Nucleus accumbens (tissue), 56 donors: ENCODE results near the gene MCFD2.
"Not testable (repeated sequence)": the region's sequence is repeated elsewhere in the genome, so short reads cannot be mapped to it uniquely, and the experiment has no call there.

Source experiments
- DNase-seq, 56 donors: peaks; one replicate each; lab custom pipeline; 2025; lab: John Stamatoyannopoulos, UW

The MCFD2 gene

GRCh38 chr2:46875962-46876689 is 39.5 kb downstream of the MCFD2 start:
- DNase-seq: not testable (repeated sequence)

GRCh38 chr2:46875226-46875899 is 40.2 kb downstream of the MCFD2 start:
- no peak for DNase-seq

DNA sequence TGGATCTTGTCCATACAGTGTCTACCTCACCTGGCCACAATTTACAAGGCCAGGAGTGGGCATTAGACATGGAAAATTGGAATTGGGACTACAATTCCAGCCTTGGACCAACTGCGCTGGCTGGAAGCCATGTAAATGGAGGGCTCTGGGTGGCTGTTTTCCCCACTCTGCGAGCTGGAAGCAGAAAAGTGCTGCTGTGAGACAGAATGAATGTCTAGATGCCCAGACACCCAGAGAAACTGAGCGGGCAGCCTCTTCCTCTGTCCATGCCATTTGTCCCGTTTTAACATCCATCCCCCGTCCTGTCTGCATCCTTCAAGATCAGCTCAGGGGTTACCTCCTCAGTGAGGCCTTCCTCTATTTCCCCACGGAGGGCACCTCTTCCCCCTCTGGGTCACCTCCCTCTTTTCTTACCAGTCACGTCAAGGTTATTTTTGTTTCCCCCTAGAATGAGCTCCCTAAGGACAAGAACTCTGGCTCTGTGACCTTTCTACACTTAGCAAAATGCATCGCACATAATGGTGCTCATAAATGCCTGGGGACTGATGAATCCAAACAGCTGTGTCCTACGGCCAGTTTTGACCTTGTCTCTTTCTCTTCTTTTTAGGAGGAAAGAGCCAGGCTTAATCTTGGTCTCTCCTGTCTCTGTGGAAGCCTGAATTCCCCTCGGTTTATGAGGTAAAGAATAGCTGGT is 41.2 kb downstream of the MCFD2 start:
- no peak for DNase-seq

- peak in 21 of 56 donors; percentile 7 to 63 (median 26) for DNase-seq
Observed at GRCh38 chr2:46873604-46874068, 42.0 kb downstream of the MCFD2 start.

DNA sequence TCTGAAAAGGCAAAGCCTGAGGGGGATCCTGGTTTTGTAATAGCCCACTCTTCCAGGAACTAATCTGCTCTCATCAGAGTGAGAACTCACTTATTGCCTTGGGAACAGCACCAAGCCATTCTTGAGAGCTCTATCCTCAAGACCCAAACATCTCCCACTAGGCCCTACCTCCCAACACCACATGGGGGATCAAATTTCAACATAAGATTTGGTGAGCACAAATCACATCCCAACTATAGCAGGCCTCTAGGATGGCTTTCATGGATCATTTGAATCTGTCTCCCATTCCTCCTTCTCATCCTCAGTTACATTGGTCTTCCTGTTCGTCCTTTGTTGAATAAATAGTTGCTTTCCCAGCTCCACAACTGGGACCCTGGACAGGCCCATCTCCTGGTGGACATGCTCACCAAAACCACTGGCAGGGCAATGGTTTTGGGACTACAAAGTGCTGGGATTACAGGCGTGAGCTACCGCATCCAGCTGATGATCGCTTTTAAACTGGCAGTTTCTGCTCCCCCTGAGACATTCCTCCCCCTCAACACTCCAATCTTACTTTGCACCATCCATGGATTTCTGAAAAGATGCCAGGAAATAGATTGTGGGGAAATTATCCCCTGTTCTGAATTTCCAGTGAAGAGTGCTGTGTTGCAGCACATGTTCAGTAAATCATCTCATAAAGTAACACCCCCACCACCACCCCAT is 42.6 kb downstream of the MCFD2 start:
- DNase-seq: no peak

DNA sequence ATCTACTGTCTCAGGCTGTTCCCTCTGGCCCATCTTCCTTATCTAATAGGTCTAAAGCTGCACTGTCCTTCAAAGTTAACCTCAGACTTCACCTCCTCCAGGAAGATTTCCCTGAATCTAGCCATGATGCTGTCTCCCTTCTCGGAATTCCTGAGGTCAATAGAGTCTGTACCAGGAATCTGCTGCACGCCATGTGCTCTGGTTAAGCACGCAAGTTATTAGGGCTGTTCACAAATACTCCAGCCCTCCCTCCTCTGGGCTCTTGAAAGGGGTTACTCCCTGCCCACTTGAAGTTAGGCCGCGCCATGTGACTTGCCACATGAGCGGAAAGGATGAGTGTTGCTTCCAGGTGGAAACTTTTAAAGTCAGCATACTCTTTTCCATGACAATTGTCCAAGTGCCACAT is 43.6 kb downstream of the MCFD2 start:
- DNase-seq: no peak

DNA sequence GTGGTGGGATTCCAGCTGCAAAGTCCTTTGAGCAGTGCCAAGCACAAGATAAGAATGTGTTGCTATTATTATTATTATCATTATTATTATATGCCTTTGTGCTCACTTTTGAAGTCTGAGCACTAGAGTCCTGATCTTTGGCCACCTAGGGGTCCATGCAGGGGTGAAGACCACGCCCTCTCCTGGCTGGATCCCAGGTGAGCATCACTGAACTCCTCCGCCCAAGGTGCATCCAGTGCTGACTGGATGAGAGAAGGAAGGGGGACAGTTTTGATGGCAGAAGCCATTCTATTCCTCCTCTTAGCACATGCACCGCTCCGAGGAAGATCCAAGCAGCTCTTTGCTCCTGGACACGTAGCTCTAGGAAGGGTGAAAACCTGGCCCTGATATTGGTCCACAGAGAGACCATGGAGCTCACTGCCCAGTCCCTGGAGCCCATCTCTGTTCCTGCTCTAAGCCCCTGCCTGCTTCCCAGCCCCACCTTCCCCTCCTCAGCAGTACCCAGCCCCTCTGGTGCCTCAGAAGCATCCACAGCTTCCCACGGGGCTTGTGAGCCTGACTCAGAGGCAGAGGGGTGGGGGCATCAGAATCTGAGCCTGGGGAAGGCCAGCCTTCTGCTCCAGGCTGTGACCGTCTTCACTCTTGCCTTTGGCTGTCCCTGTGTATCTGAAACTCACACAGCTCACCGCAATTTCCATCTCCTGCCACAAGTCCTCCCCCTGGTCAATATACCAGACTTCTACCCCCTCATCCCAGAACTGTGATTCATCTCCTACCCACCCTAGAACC is 45.4 kb downstream of the MCFD2 start:
- no peak for DNase-seq

GRCh38 chr2:46869621-46870020 is 46.0 kb downstream of the MCFD2 start:
- DNase-seq: no peak

DNA sequence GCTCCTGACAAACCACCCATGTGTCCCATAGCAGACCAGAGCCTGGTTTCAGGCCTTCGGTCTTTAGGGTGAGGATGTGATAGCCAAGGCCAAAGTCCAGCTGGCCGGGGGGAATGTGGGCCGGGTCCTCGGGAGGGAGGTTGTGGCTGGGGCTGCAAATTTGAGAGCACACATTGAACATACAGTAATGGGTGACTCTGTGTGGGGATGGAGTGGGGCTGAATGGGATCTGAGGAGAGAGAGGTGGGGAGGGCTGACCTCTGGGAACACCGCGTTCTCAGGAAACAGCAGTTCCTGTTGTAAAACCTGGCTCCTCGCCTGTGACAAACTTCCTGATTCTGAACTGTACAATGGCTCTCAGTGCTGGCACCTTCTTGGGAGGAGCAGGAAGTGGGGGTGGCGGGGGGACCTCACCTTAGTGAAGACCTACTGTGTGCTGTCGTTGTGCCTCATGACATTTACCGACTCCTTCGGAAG is 48.8 kb downstream of the MCFD2 start:
- no peak for DNase-seq

- DNase-seq: no peak
Observed at GRCh38 chr2:46865181-46865970, 50.2 kb downstream of the MCFD2 start.

- DNase-seq: no peak
Observed at GRCh38 chr2:46863882-46864281, 51.7 kb downstream of the MCFD2 start.

GRCh38 chr2:46862514-46862913 is 53.1 kb downstream of the MCFD2 start:
- no peak for DNase-seq

DNA sequence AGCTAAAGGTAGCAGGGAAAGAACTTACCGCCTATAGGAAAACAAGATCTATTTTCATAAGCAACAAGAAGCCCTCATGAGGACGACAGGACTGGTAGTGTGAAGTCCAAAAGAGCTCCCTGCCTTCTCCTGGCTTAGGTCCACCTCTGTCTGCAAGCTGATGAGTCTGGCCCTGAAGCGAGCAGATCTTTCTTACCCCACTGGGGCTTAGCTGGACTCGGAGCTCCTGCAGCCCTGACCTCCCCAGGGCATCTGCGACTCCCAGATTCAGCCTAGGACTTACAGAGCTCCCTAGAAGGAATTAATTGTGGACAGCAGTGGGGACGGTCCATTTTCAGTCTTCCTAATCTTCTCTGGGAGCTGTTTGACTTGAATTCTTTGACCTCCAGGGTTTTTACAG is 53.7 kb downstream of the MCFD2 start:
- no peak for DNase-seq

DNA sequence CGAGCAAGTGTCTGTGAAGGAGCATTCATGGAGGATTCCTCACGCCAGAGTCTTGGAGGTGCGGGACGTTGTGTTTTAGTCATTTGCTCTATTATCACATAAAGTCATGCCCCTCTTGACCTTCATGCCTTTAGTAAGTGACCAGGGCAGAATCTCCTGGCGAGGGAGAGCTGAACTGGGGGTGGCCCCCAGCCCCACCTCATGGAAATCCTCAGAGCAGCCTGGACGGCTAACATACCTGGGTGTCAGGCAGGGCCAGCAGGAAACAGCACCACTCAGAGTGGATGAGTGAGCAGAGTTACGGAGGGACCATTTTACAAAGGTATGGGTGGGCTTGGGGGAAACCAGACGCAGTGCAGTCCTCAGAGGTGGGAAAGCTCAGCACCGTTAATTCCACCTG is 56.1 kb downstream of the MCFD2 start:
- DNase-seq: no peak

GRCh38 chr2:46858702-46859090 is 56.9 kb downstream of the MCFD2 start:
- no peak for DNase-seq

DNA sequence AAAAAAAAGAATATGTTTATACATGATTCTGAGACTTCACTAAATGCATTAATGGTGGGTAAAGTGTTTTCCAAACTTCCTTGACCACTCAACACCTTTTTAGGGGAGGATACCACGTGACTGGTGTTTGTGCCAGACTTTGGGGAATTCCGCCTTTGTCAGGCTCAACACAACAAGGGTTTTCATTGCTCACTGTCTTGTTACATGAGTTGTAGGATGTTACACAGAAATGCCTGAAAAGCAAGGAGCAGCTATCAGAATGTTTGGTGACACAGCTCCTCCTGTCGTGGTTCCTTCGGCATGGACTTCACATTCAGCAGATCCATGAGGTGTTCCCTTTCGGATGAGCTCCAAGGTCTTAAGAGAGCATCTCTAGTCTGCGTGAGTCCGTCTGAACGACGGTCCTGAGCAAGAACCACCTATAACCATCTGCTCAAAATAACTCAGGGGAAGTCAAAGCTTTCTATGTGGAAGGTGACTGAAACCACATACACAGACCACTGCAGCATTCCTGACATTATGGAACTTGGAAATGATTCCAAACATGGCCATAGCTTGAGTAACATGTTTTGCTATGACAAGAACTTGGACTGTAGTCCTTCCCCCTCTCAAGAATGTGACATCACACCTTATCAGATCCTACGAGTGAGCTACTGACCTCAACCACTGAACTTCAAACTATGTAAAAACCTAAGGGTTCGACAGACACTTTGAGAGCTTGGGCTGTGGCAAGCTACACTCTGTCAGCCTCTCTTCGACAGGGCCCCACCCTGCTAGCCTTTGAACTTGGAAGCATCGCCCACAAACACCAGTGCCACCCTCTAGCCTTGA is 57.5 kb downstream of the MCFD2 start:
- DNase-seq: no peak

GRCh38 chr2:46856336-46856735 is 59.3 kb downstream of the MCFD2 start:
- no peak for DNase-seq

DNA sequence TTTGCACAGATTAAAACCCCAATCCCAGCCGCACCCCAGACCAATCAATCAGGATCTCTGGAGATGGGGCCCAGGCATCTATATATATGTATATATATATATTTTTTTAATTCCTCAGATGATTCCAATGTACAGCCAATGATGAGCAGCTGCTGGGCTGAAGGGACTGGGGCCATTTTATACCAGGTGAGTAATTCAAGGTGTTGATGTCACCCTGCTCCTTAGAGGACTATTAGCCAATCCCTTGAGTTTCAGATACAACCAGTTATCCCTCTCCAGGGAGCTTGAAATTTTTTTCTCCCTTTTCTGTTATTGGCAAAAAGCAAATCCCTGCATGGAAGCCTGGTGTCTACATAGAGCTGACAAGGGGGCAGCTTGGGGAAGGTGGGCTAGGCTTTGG is 59.8 kb downstream of the MCFD2 start:
- no peak for DNase-seq
